ENCODE measurements around the gene MAPKAPK3.
A peak's percentile ranks its signal among the peaks of the same experiment; 100 is the strongest.

DNA sequence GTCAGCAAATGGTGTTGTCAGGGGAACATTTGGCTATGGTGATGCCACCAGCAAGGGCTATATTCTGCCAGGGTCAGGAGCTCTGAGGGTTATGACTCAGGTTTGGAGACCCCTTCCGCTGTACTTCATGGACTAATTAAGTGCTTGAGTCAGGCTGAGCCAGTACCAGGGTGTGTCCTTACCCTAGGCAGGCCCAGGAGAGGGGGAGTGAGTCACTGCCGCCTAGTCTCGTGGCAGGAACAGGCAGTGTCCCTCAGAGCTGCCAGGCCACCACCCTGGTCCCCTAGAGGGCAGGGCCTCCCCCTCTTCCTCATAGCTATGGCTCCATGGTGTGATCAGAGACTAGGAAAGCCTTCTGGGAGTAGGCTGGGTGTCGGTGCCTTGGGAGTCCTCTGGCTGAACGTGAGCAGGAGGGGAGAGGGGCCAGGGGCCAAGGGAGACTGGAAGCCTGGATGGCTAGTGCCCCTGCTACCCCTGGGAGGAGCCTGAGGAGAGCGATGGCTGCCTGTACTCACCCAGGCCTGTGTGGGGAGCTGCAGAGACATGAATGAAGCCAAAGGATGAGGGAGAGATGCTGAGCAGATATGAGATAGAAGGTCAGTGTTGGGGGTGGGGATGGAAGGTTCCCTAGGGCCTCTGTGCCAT is 10.6 kb downstream of the MAPKAPK3 start:
- TF ChIP-seq, protein P1, sequence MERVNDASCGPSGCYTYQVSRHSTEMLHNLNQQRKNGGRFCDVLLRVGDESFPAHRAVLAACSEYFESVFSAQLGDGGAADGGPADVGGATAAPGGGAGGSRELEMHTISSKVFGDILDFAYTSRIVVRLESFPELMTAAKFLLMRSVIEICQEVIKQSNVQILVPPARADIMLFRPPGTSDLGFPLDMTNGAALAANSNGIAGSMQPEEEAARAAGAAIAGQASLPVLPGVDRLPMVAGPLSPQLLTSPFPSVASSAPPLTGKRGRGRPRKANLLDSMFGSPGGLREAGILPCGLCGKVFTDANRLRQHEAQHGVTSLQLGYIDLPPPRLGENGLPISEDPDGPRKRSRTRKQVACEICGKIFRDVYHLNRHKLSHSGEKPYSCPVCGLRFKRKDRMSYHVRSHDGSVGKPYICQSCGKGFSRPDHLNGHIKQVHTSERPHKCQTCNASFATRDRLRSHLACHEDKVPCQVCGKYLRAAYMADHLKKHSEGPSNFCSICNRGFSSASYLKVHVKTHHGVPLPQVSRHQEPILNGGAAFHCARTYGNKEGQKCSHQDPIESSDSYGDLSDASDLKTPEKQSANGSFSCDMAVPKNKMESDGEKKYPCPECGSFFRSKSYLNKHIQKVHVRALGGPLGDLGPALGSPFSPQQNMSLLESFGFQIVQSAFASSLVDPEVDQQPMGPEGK (CRISPR knock-in tag; IDR thresholded peaks at IDR 0.05; ENCODE audit: borderline replicate concordance), result no peak
- TF ChIP-seq GLIS3 (CRISPR knock-in tag; IDR thresholded peaks at IDR 0.05), result no peak
- no peak for TF ChIP-seq RARB (CRISPR knock-in tag; IDR thresholded peaks at IDR 0.05)
- no peak for TF ChIP-seq ISL1 (CRISPR knock-in tag; IDR thresholded peaks at IDR 0.05)
- TF ChIP-seq SNAI2 (CRISPR knock-in tag; IDR thresholded peaks at IDR 0.05), result no peak
- TF ChIP-seq ZFP3 (CRISPR knock-in tag; IDR thresholded peaks at IDR 0.05), result 0 out of 2 replicates have a peak, but pooled peaks have one; percentile 8
- no peak for TF ChIP-seq OSR1 (CRISPR knock-in tag; IDR thresholded peaks at IDR 0.05)
- TF ChIP-seq, protein P2, sequence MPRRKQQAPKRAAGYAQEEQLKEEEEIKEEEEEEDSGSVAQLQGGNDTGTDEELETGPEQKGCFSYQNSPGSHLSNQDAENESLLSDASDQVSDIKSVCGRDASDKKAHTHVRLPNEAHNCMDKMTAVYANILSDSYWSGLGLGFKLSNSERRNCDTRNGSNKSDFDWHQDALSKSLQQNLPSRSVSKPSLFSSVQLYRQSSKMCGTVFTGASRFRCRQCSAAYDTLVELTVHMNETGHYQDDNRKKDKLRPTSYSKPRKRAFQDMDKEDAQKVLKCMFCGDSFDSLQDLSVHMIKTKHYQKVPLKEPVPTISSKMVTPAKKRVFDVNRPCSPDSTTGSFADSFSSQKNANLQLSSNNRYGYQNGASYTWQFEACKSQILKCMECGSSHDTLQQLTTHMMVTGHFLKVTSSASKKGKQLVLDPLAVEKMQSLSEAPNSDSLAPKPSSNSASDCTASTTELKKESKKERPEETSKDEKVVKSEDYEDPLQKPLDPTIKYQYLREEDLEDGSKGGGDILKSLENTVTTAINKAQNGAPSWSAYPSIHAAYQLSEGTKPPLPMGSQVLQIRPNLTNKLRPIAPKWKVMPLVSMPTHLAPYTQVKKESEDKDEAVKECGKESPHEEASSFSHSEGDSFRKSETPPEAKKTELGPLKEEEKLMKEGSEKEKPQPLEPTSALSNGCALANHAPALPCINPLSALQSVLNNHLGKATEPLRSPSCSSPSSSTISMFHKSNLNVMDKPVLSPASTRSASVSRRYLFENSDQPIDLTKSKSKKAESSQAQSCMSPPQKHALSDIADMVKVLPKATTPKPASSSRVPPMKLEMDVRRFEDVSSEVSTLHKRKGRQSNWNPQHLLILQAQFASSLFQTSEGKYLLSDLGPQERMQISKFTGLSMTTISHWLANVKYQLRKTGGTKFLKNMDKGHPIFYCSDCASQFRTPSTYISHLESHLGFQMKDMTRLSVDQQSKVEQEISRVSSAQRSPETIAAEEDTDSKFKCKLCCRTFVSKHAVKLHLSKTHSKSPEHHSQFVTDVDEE (CRISPR knock-in tag; IDR thresholded peaks at IDR 0.05), result no peak
- TF ChIP-seq CREB5 (CRISPR knock-in tag; IDR thresholded peaks at IDR 0.05; ENCODE audit: low read depth), result no peak
- TF ChIP-seq, protein P3, sequence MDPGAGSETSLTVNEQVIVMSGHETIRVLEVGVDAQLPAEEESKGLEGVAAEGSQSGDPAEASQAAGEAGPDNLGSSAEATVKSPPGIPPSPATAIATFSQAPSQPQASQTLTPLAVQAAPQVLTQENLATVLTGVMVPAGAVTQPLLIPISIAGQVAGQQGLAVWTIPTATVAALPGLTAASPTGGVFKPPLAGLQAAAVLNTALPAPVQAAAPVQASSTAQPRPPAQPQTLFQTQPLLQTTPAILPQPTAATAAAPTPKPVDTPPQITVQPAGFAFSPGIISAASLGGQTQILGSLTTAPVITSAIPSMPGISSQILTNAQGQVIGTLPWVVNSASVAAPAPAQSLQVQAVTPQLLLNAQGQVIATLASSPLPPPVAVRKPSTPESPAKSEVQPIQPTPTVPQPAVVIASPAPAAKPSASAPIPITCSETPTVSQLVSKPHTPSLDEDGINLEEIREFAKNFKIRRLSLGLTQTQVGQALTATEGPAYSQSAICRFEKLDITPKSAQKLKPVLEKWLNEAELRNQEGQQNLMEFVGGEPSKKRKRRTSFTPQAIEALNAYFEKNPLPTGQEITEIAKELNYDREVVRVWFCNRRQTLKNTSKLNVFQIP (CRISPR knock-in tag; IDR thresholded peaks at IDR 0.05; ENCODE audit: borderline replicate concordance, low read depth), result no peak
